Fibroblast of skin of left quadriceps (primary cell): Measurements from ENCODE around the gene PRRT4.

Experiments used
- DNase-seq, 2 experiments: peaks; one replicate each; pipeline ENCODE4 v3.0.0-alpha.2; 2013; ENCODE audit warnings: low read depth in 2 of 2

Gene PRRT4

GRCh38 chr7:128395748-128396147 lies 34.3 kb upstream of the PRRT4 start:
- no peak for DNase-seq

GRCh38 chr7:128394904-128395496 lies 33.5 kb upstream of the PRRT4 start:
- DNase-seq: no peak

- no peak for DNase-seq
These were observed 32.2 kb upstream of the PRRT4 start for GRCh38 chr7:128393526-128394330.

GRCh38 chr7:128392446-128393327 lies 31.2 kb upstream of the PRRT4 start:
- no peak for DNase-seq

GRCh38 chr7:128391805-128392204 lies 30.3 kb upstream of the PRRT4 start:
- DNase-seq: no peak

- DNase-seq: no peak
These were observed 29.5 kb upstream of the PRRT4 start for GRCh38 chr7:128390871-128391565.

- DNase-seq: no peak
These were observed 28.3 kb upstream of the PRRT4 start for GRCh38 chr7:128389618-128390329.

- DNase-seq: no peak
These were observed 27.7 kb upstream of the PRRT4 start for GRCh38 chr7:128389085-128389617.

GRCh38 chr7:128388145-128388485 lies 26.6 kb upstream of the PRRT4 start:
- DNase-seq: no peak

- peak; percentile 36 to 37 for DNase-seq
These were observed 26.0 kb upstream of the PRRT4 start for GRCh38 chr7:128387216-128388144.

GRCh38 chr7:128385988-128386925 lies 24.8 kb upstream of the PRRT4 start:
- no peak for DNase-seq

- DNase-seq: no peak
These were observed 23.2 kb upstream of the PRRT4 start for GRCh38 chr7:128384726-128385125.

- DNase-seq: no peak
These were observed 22.3 kb upstream of the PRRT4 start for GRCh38 chr7:128383776-128384175.

GRCh38 chr7:128381161-128381821 lies 19.8 kb upstream of the PRRT4 start:
- DNase-seq: no peak

- no peak for DNase-seq
These were observed 19.1 kb upstream of the PRRT4 start for GRCh38 chr7:128380483-128381106.

GRCh38 chr7:128379900-128380479 lies 18.5 kb upstream of the PRRT4 start:
- DNase-seq: no peak

GRCh38 chr7:128378637-128379036 lies 17.1 kb upstream of the PRRT4 start:
- DNase-seq: no peak
